IMR-90 (cell line): ENCODE data around the gene URAD. TPM values are rescaled to one million over a fixed set of nuclear protein-coding genes. Genes with fewer than 3 reads are reported as not detected.

Experiments used
- ATAC-seq: fragments of 200-7000 bp; cut with Tn5 transposase; 2 replicates; pipeline ENCODE4 v1.9.1; 2020; ENCODE audit warnings: low read depth, mild to moderate bottlenecking, moderate library complexity
- BruUV-seq: library from RNA; stranded (reverse); fragments of 400-500 nt; replicated peaks from 2 replicates; lab custom pipeline; 2021; lab: Mats Ljungman, UMichigan
- CTCF ChIA-PET: fragments of 300-600 bp; formaldehyde crosslinking; extraction: SDS; loops from one replicate; lab custom pipeline; 2021; ENCODE audit warnings: antibody characterized with exemption; lab: Yijun Ruan, JAX
- POLR2A ChIA-PET: fragments of 300-600 bp; sonication (Branson Sonifier 250); formaldehyde crosslinking; loops from one replicate; lab custom pipeline; 2022; ENCODE audit warnings: antibody characterized with exemption; ENCODE audit not compliant: unreplicated experiment; lab: Charles Lee
- DNase-seq: peaks from one replicate; pipeline ENCODE4 v3.0.0; 2013
- H2AFZ ChIP-seq: replicated peaks from 2 replicates; pipeline ENCODE3; 2013; ENCODE audit warnings: low read length, mild to moderate bottlenecking; ENCODE audit not compliant: poor library complexity
- H2AK5ac ChIP-seq: 2 replicates; pipeline ENCODE4 v1.6.1; 2013; ENCODE audit warnings: low read depth, low read length, inconsistent platforms
- H2AK9ac ChIP-seq: replicated peaks from 2 replicates; pipeline ENCODE3; 2013; ENCODE audit warnings: mild to moderate bottlenecking, low read depth, low read length, moderate library complexity; ENCODE audit not compliant: poor library complexity
- H2BK120ac ChIP-seq: 2 replicates; pipeline ENCODE4 v1.6.1; 2013; ENCODE audit warnings: low read depth, low read length, inconsistent platforms
- H2BK15ac ChIP-seq: 3 replicates; pipeline ENCODE4 v1.6.1; 2013; ENCODE audit warnings: low read depth, low read length, inconsistent platforms
- H2BK20ac ChIP-seq: 2 replicates; pipeline ENCODE4 v1.6.1; 2013; ENCODE audit warnings: low read depth, mild to moderate bottlenecking, inconsistent platforms, low read length, moderate library complexity
- H2BK5ac ChIP-seq: 2 replicates; pipeline ENCODE4 v1.6.1; 2013; ENCODE audit warnings: mild to moderate bottlenecking, low read depth, low read length, inconsistent platforms; ENCODE audit not compliant: poor library complexity, severe bottlenecking
- H3K14ac ChIP-seq: replicated peaks from 2 replicates; pipeline ENCODE4 v1.6.1; 2013; ENCODE audit warnings: low read depth, low read length, inconsistent platforms
- H3K18ac ChIP-seq: 2 replicates; pipeline ENCODE4 v1.6.1; 2013; ENCODE audit warnings: low read depth, low read length, control low read depth
- H3K23ac ChIP-seq: 2 replicates; pipeline ENCODE4 v1.6.1; 2013; ENCODE audit warnings: low read depth, low read length, inconsistent platforms
- H3K27ac ChIP-seq: 2 replicates; pipeline ENCODE4 v1.5.1; 2013; ENCODE audit warnings: mild to moderate bottlenecking, control low read depth, low read length; ENCODE audit not compliant: insufficient read depth
- H3K27me3 ChIP-seq: 2 replicates; pipeline ENCODE4 v1.6.1; 2013; ENCODE audit warnings: low read length; ENCODE audit not compliant: control insufficient read depth, insufficient read depth
- H3K36me3 ChIP-seq: 2 replicates; pipeline ENCODE4 v1.6.1; 2013; ENCODE audit warnings: low read length, mixed read lengths; ENCODE audit not compliant: control insufficient read depth, insufficient read depth
- H3K4ac ChIP-seq: 2 replicates; pipeline ENCODE4 v1.6.1; 2013; ENCODE audit warnings: low read depth, low read length, inconsistent platforms
- H3K4me1 ChIP-seq: 2 replicates; pipeline ENCODE4 v1.6.1; 2013; ENCODE audit warnings: low read length, mixed read lengths; ENCODE audit not compliant: control insufficient read depth, insufficient read depth
- H3K4me2 ChIP-seq: 2 replicates; pipeline ENCODE4 v1.6.1; 2013; ENCODE audit warnings: low read depth, mild to moderate bottlenecking, control low read depth, low read length, moderate library complexity
- H3K4me3 ChIP-seq: 2 replicates; pipeline ENCODE4 v1.5.1; 2013; ENCODE audit warnings: low read depth, mild to moderate bottlenecking, control low read depth, low read length, moderate library complexity; ENCODE audit not compliant: insufficient read depth
- H3K56ac ChIP-seq: 2 replicates; pipeline ENCODE4 v1.6.1; 2013; ENCODE audit warnings: low read length, inconsistent platforms; ENCODE audit not compliant: insufficient read depth; ENCODE audit errors: extremely low read depth
- H3K79me1 ChIP-seq, 2 experiments: 2 replicates each; pipeline ENCODE4 v1.6.1; 2013; ENCODE audit warnings: low read length in 2 of 2, inconsistent platforms in 1 of 2, low read depth in 1 of 2
- H3K9ac ChIP-seq: 2 replicates; pipeline ENCODE4 v1.6.1; 2013; ENCODE audit warnings: low read depth, low read length, control low read depth
- H3K9me1 ChIP-seq: 2 replicates; pipeline ENCODE4 v1.6.1; 2013; ENCODE audit warnings: low read length, inconsistent platforms; ENCODE audit not compliant: insufficient read depth
- H3K9me3 ChIP-seq: 2 replicates; pipeline ENCODE4 v1.6.1; 2013; ENCODE audit warnings: low read length; ENCODE audit not compliant: control insufficient read depth, insufficient read depth
- H4K20me1 ChIP-seq: 2 replicates; pipeline ENCODE4 v1.6.1; 2013; ENCODE audit warnings: low read length, inconsistent platforms; ENCODE audit not compliant: insufficient read depth
- H4K5ac ChIP-seq: 2 replicates; pipeline ENCODE4 v1.6.1; 2013; ENCODE audit warnings: mild to moderate bottlenecking, low read depth, low read length, control low read depth
- H4K8ac ChIP-seq, 2 experiments: 2 replicates each; pipeline ENCODE4 v1.6.1; 2013; ENCODE audit warnings: low read depth in 2 of 2, low read length in 2 of 2, control low read depth in 1 of 2, inconsistent platforms in 1 of 2
- H4K91ac ChIP-seq: 2 replicates; pipeline ENCODE4 v1.6.1; 2013; ENCODE audit warnings: low read depth, low read length, inconsistent platforms; ENCODE audit not compliant: insufficient read depth
- BHLHE40 ChIP-seq: fragments of 150-350 bp; IDR thresholded peaks from 2 replicates; pipeline ENCODE4 v1.6.1; 2016; ENCODE audit warnings: mild to moderate bottlenecking, low read depth, low read length
- CEBPB ChIP-seq: IDR thresholded peaks from 2 replicates; pipeline ENCODE4 v1.6.1; 2012; ENCODE audit warnings: low read depth, low read length, improper control_type of control experiment
- NFE2L2 ChIP-seq: fragments of 150-350 bp; IDR thresholded peaks from 2 replicates; pipeline ENCODE4 v1.6.1; 2016; ENCODE audit warnings: low read depth, mild to moderate bottlenecking, low read length
- RAD21 ChIP-seq: IDR thresholded peaks from 2 replicates; pipeline ENCODE4 v1.6.1; 2012; ENCODE audit warnings: low read length, improper control_type of control experiment
- SMC3 ChIP-seq: fragments of 150-350 bp; IDR thresholded peaks from 2 replicates; pipeline ENCODE4 v1.6.1; 2016; ENCODE audit warnings: low read depth, mild to moderate bottlenecking, antibody characterized with exemption, low read length, moderate library complexity
- WGBS, 2 experiments: methylation state at CpG; one replicate each; pipeline versions ENCODE4 v1.1.5 to v1.1.7; 2013; ENCODE audit warnings: missing lambda C conversion rate in 2 of 2; ENCODE audit not compliant: insufficient read length in 1 of 2; ENCODE audit errors: extremely low coverage in 2 of 2; 5-methylcytosine and 5-hydroxymethylcytosine counted together
- dilution Hi-C: fragments of 300-500 bp; cut with HindIII; formaldehyde crosslinking; loops from one replicate; pipeline ENCODE4 v1.14.3; 2018; ENCODE audit warnings: low sequenced_read_pairs; ENCODE audit not compliant: unreplicated experiment
- in situ Hi-C: fragments of 300-500 bp; cut with MboI; formaldehyde crosslinking; loops from 3 replicates; pipeline ENCODE4 v1.14.3; 2019; ENCODE audit warnings: low sequenced_read_pairs, inconsistent platforms, mixed read lengths
- intact Hi-C: fragments of 100-400 bp; cut with micrococcal nuclease; formaldehyde crosslinking; loops from 2 replicates; pipeline ENCODE4 v1.10.0; 2022
- polyA plus RNA-seq, 3 experiments: library from polyadenylated mRNA; depleted of rRNA; stranded (reverse); fragments of >200 nt; gene quantifications; 2 replicates each; pipeline ENCODE4 v1.2.3, GENCODE V29; 2012; ENCODE audit warnings: low replicate concordance in 1 of 3
- total RNA-seq: library from RNA; depleted of rRNA; stranded (reverse); fragments of >200 nt; gene quantifications from 2 replicates; pipeline ENCODE4 v1.2.3, GENCODE V29; 2012
- TF ChIP-seq, protein P1 (sequence below): fragments of 150-350 bp; IDR thresholded peaks from 2 replicates; pipeline ENCODE4 v1.6.1; 2017; ENCODE audit warnings: mild to moderate bottlenecking, antibody characterized with exemption, low read length, low read depth
- TF ChIP-seq, protein P2 (sequence below): conservative IDR thresholded peaks from 2 replicates; pipeline ENCODE4 v1.5.1; 2012; ENCODE audit warnings: mild to moderate bottlenecking, low read depth, low read length, improper control_type of control experiment

The URAD gene
- total and polyA plus RNA-seq, 2 of the 4 experiments (the other 2 are of a cell fraction) = not detected

DNA sequence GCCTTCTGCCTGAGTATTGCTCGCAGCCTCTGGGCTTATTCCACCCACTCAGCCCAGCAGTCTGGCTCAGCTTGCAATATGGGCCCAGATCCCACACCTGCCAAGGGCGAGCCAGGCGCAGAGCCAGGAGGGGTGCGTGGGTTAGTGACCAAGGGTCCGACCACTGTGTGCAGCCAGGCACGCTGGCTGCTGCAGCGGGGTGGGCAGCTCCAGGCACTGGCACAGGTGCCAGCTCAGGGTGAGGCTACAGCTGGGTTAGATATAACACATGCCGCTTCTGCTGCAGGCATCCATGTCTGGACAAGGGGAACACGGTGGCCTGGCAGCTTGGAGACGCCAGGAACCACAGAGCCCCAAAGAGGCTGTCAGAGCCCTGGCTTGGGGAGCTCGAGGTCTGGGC lies 12.6 kb upstream of the URAD start:
- H3K9me3 ChIP-seq = no peaks in the 10 kb centered on the region
- no peak overlapping the region for H2BK20ac ChIP-seq
- no peak overlapping the region for H4K8ac ChIP-seq
- no peaks in the 10 kb centered on the region for H4K20me1 ChIP-seq
- no peak for ATAC-seq
- H2AFZ ChIP-seq = no peak overlapping the region
- TF ChIP-seq SMC3 (no peak), CEBPB (no peak), RAD21 (no peak), BHLHE40 (no peak), NFE2L2 (no peak)
- TF ChIP-seq, protein P1, sequence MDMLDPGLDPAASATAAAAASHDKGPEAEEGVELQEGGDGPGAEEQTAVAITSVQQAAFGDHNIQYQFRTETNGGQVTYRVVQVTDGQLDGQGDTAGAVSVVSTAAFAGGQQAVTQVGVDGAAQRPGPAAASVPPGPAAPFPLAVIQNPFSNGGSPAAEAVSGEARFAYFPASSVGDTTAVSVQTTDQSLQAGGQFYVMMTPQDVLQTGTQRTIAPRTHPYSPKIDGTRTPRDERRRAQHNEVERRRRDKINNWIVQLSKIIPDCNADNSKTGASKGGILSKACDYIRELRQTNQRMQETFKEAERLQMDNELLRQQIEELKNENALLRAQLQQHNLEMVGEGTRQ = no peak
- TF ChIP-seq, protein P2, sequence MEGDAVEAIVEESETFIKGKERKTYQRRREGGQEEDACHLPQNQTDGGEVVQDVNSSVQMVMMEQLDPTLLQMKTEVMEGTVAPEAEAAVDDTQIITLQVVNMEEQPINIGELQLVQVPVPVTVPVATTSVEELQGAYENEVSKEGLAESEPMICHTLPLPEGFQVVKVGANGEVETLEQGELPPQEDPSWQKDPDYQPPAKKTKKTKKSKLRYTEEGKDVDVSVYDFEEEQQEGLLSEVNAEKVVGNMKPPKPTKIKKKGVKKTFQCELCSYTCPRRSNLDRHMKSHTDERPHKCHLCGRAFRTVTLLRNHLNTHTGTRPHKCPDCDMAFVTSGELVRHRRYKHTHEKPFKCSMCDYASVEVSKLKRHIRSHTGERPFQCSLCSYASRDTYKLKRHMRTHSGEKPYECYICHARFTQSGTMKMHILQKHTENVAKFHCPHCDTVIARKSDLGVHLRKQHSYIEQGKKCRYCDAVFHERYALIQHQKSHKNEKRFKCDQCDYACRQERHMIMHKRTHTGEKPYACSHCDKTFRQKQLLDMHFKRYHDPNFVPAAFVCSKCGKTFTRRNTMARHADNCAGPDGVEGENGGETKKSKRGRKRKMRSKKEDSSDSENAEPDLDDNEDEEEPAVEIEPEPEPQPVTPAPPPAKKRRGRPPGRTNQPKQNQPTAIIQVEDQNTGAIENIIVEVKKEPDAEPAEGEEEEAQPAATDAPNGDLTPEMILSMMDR = no peak
- DNase-seq = no peak
- in situ Hi-C loops (no loop called here), dilution Hi-C loops (no loop called here), intact Hi-C loops (no loop called here)
- CTCF ChIA-PET = no interaction called here
- H3K36me3 ChIP-seq = no peaks in the 10 kb centered on the region
- H2BK120ac ChIP-seq = no peak overlapping the region
- H3K4me1 ChIP-seq = no peaks in the 10 kb centered on the region; the same call in 1 of the 2 replicates
- H4K91ac ChIP-seq = no peak overlapping the region
- POLR2A ChIA-PET = no interaction called here
- no peak overlapping the region for H2AK9ac ChIP-seq
- no peaks in the 10 kb centered on the region for H3K9me1 ChIP-seq
- no TSS peak for BruUV-seq
- no peak overlapping the region for H3K18ac ChIP-seq
- H3K4me2 ChIP-seq = no peak overlapping the region
- 77% methylated on average over 6 of the region's 11 CpGs; no CpG with 5 or more reads in 1 of the 2 experiments for WGBS, 2 experiments
- no peak overlapping the region for H3K23ac ChIP-seq
- H3K4ac ChIP-seq = no peak overlapping the region
- H3K27ac ChIP-seq = no peak overlapping the region
- H3K4me3 ChIP-seq = no peak overlapping the region
- H3K14ac ChIP-seq = no peak overlapping the region
- peaks cover 8% of the 10 kb centered on the region; the same call in 1 of the 2 replicates for H3K27me3 ChIP-seq
- H4K5ac ChIP-seq = no peak overlapping the region
- no peaks in the 10 kb centered on the region for H3K79me1 ChIP-seq
- no peak overlapping the region for H2BK15ac ChIP-seq
- no peak overlapping the region for H2AK5ac ChIP-seq
- H3K9ac ChIP-seq = no peak overlapping the region
- H3K56ac ChIP-seq = no peak overlapping the region
- no peak overlapping the region for H2BK5ac ChIP-seq
